ENCODE data around the gene NRK.
"Not testable (repeated sequence)": the region's sequence is repeated elsewhere in the genome, so short reads cannot be mapped to it uniquely, and the experiment has no call there.

NRK gene

DNA sequence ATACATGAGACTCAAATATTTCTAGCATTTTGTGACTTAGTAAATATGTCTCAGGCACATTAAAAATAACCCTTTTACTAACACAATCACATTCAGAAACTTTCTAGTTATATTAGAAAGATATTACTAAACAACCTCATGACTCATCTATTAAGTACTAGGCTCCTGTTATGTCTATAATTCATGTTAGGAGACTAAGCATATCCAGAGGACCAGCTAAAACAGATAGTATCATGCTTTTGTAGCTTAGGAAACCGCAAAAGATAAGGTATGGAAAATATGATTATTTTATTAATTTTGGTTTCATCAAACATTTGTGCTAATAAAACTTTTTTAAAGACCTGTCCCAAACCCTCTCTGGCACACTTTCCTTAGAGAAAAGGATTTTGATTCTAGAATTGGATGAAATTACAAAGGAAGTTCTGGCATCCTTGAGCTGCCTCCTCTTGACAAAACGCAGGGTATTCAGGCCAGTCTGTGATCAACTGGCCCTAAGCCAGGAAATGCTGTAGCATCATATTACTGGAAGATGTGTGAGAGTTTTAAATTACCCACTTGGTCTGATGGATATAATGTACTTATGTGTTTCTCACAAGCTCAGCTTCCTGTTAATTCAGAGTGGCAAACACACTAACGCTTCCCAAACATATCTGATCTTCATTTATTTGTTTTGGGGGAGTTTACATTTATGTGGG is 60.4 kb downstream of the NRK start:
- no peak for DNase-seq

DNA sequence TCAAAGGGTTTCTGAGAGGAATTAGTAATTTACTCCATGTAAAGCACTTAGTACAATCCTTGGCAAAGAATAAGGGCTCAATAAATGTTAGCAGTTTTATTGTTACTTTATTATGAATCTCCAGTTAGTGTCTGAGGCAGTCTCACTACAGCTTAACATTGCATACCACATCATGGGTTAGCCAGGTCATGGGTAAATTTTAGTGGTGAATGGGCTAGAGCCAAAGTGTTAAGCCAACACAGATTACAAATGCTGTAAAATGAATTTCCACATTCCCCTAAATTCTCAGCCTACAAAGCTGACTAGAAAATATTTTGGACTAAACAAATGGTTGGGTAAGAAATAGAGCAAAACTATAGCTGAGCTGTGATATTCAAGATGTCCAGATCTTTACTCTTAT is 72.4 kb downstream of the NRK start:
- no peak for DNase-seq

DNA sequence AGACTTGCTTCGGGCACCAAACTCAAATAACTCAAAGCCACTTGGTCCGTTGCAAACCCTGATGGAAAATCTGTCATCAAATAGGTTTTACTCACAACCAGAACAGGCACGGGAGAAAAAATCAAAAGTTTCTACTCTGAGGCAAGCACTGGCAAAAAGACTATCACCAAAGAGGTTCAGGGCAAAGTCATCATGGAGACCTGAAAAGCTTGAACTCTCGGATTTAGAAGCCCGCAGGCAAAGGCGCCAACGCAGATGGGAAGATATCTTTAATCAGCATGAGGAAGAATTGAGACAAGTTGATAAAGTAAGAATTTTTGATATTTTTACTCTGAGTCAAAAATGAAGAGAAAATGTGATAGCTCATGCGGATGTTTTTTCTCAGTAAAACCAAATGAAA is 87.2 kb downstream of the NRK start:
- no peak for DNase-seq

DNA sequence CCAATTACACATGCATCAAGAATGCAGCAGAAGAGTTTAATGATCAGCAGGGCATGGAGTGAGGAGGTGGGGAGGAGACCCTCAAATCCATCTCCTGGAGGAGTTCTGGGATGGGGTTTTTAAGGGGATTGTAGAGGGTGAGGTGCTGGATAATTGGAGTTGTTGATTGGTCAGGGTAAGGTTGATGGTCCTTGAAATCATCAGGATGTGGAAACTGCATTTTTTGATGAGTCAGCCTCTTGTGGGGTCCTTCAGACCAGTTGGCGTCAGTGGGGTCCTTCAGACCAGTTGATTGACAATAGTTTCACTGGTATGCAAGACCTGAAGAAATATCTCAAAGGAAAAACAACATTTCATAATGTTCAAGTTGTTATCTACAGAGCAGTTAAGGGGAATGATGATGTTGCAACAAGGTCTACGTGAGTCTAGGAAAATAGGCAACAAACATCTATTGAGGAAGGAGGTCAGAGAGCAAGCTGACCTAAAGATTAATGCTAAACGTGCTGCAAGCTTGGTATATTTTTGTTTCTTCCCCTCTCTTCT is 88.3 kb downstream of the NRK start:
- no peak for DNase-seq

DNA sequence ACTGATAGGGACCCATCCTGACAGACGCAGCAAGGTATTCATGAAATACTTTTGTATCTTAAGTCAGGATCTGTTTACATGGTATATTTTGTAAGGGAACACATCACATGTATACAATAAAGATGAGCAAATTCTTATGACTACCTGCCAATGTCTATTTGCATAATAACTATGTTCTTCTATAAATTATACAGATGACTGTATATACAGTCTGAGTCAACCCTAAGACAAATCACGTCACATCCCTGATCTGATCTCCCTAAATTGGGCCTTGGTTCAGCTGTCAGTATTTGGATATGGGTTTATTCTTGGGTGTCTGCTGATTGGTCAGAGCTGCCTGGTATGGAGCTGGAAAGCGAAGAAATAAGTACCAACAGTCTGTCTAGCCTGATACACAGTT is 122.9 kb downstream of the NRK start:
- DNase-seq = no peak

DNA sequence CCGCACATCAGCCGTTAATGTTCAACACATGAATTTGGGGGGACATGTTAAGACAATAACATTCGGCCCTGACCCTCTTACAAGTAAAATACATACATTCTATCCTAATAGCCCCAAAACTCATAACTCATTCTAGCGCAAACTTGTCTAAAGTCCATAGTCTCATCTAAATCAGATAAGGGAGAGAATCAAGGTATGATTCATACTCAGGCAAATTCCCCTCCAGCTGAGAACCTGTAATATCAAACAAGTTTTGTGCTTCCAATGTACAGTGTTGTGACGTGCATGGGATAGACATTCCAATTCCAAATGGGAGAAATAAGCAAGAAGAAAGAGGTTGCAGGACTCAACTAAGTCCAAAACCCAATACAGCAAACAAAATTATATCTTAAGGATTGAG is 147.1 kb downstream of the NRK start:
- DNase-seq = no peak

DNA sequence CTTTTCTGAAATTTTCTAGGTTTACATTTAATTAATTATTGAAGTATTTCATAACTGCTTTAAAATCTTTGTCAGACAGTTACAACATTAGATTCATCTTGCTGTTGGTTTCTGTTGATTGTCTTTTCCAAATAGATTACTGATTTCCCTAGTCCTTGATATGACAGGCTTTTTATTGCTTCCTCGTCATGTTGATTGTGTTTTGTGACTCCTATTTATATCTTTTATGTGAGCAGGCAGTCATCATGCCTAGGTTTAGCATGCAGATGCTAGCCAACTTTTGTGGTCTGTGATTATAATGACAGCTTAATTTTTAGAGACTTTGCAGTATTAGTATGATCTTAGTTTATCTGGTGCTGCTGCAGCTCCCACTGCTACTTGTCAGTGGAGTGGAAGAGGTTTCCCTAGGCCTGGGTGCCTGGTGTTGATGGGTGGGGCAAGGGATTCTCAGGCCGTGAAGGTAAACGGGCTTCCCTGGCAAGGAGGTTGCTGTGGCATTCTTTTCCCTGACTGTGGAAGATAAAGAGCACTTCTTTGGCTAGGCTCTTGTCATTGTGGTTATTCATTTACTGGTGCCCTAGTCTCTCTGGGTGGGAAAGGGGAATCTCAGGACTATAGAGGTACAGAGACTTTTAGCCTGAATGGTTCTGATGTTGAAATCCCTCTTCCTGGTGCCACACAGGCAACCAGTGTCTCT is 150.5 kb downstream of the NRK start:
- no peak for DNase-seq

DNA sequence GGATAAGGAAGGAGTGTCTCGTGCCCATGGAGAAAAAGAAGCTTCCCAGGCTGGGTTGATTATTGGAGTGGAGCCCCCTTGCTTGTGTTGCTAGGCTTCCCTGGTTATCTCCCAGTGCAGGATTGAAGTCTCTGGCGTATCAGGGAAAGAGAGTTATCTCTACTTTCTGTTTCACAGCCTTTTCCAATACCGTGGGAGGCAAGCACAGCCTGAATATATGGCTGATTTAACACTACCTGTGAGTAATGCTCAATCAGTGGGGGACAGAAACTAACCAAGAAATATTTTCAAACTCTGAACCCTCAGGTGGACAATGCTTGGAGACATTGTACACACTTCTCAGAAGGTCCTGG is 151.0 kb downstream of the NRK start:
- no peak for DNase-seq

DNA sequence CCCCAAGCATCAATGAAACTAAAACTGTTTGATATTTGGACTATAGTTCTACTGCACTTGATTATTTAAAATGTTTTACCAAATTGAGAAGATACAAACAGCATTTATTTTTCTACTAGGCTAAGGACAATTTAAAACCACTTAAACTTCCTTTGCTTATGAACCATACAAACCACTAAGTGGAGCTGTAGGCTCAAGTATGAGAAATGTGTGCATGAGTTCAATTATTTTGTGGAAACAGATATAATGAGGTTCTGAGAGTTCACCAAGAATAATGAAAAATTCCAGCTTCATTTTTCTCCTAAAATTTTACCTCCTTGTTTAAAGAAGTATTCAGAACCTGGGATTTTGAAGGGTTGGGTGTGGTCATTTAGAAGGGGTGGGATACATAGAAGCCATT is 153.0 kb downstream of the NRK start:
- no peak for DNase-seq

DNA sequence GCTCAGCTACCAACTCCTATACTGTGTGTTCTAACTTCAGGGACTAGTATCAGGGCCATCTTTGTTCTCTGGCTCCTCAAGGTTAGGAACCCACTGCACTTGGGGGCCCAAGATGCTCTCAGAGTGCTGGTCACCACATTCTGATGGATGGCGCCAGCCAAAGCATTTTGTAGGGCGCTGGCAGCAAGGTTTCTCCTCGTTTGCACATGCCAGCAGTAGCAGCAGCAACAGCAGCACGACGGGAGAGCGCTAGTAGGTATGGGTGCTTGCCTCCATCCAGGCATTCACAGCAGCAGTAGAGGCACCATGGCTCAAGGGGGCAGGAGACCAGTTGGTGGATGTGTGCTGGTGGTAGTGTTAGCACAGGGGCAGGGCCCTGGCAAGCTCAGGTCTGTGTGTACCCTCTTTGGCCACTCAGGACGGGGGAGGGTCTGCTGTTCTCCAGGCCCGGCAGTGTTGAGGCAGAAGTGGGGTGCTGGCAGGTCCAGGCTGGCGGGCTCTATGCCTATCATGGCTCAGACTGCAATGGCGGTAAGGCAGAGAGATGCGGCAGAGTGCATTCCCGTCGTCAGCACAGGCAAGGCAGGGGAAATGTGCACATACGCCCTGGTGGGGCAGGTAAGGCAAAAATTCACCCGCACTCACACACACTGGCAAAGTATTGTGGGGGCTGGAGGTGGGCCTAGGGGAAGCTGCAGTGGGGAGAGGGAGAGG is 159.6 kb downstream of the NRK start:
- no peak for DNase-seq

DNA sequence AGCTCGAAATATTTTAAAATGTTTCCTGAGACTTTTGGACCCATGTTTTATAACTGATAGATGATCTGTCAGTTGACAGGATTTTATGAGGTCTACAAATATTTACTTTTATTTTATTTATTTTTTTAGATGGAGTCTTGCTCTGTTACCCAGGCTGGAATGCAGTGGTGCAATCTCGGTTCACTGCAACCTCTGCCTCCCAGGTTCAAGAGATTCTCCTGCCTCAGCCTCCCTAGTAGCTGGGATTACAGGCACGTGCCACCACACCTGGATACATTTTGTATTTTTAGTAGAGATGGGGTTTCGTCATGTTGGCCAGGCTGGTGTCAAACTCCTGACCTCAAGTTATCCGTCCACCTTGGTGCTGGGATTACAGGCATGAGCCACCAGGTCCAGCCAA is 166.1 kb downstream of the NRK start:
- not testable (repeated sequence) for DNase-seq

DNA sequence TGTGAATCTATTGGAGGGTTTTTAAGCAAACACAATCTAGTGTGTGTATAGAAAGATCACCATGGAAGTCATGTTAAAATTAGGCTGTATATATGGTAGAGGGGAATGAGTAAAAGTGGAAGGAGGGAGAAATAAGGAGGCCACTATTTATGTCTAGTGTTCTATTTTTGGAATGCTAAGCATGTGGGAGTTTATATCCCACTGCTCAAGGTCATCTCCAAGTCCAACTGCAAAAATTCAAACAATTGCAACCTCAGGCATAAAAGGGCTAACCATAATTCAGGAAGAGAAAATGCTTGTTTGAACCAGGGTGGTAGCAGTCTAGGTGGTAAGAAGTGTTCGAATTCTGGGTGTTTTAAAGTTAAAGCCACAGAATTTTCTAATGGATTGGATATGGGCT is 177.0 kb downstream of the NRK start:
- no peak for DNase-seq

DNA sequence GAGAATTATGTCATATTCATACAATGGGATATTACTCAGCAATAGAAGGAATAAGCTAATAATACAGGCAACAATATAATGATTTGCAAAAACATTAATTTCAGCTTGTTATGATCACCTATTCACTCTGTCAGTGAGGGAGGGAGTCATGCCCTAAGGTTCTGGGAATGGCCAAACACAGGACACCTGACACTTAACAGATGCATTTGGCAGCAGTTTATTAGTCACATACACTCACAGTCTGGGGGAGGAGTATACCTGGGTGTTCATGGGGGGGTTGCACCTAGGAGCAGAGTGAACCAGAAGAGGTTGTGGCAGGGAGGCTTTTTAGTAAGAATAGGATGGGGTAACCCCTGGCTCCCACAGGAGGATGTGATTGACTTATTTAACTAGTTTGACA is 177.9 kb downstream of the NRK start:
- no peak for DNase-seq

DNA sequence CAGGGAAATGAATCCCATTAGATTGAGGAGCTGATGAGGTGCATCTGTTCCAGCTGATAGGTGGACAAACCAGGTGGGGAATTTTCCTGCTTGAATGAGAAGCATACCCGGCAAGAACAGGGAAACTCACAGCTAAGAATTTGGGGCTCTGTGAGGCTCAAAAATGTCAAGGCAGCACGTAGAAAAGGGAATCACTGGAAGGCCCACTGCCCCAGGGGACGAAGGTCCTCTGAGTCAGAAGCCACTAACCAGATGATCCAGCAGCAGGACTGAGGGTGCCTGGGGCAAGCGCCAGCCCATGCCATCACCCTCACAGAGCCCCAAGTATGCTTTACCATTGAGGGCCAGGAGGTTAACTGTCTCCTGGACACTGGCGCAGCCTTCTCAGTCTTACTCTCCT is 178.3 kb downstream of the NRK start:
- not testable (repeated sequence) for DNase-seq

DNA sequence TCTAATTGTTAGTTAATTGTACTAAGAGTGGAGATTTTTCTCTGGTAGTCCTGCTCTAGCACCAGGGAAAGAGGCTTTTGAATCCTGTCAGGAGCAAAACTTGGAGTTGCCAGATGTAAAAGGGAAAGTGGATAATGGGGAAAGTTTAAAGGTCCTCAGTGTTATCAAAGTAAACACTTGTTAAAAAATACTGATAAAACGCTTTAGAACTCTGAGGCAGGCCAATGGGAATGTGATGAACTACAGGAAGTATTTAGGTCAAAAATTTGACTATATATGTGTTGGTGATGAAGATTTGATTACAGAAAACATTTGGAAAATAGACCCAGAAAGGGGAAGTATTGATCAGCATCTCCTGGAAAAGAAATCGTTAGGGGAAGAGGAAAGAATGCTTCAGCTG is 183.3 kb downstream of the NRK start:
- DNase-seq = no peak

DNA sequence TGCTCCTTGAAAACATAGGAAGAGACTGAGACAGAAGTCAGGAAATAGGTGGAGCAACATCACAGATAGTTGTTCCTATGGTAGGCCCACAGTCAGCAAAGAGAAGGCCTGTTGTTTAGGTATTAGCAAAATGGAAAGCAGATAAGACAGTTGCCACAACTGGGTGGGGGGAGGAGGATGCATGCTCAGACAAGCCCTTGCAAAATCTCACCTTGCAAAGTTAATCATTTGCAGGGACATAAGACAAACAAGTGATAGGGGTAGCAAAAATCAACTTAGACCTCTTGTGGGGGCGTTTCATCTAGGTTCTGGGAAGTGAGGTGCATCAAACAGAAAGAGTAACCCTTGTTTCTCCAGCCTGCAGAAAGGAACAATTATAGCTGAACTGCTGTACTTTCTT is 185.5 kb downstream of the NRK start:
- no peak for DNase-seq
